Astrocyte of the cerebellum (primary cell): ENCODE measurements around the gene RAPGEF4.

Source experiments
- DNase-seq: peaks from one replicate; pipeline ENCODE4 v3.0.0-alpha.2; 2011; ENCODE audit warnings: low read depth
- H3K4me3 ChIP-seq: 2 replicates; pipeline ENCODE4 v1.5.1; 2011; ENCODE audit warnings: mild to moderate bottlenecking, low read depth, low read length, moderate library complexity
- CTCF ChIP-seq: IDR thresholded peaks from 2 replicates; pipeline ENCODE4 v1.5.1; 2012; ENCODE audit warnings: low read length, low read depth, moderate library complexity, mild to moderate bottlenecking; ENCODE audit errors: missing control alignments
- in situ Hi-C: cut with HindIII; loops from 2 replicates; pipeline ENCODE4 v1.10.0; 2017; ENCODE audit warnings: low sequenced_read_pairs

RAPGEF4 gene

GRCh38 chr2:173056705-173057364 is 321.2 kb downstream of the RAPGEF4 start:
- no peak for DNase-seq
- in situ Hi-C loops: no loop called here
- no peak overlapping the region for H3K4me3 ChIP-seq
- no peak for TF ChIP-seq CTCF

- in situ Hi-C loops: no loop called here
- DNase-seq: no peak
- TF ChIP-seq CTCF: no peak
- H3K4me3 ChIP-seq: no peak overlapping the region
These were observed 322.5 kb downstream of the RAPGEF4 start for GRCh38 chr2:173058097-173058496.

- H3K4me3 ChIP-seq: no peak overlapping the region
- DNase-seq: no peak
- in situ Hi-C loops: no loop called here
- no peak for TF ChIP-seq CTCF
These were observed 323.0 kb downstream of the RAPGEF4 start for GRCh38 chr2:173058673-173059072.

- in situ Hi-C loops: no loop called here
- no peak for TF ChIP-seq CTCF
- no peak overlapping the region for H3K4me3 ChIP-seq
- DNase-seq: no peak
These were observed 323.6 kb downstream of the RAPGEF4 start for GRCh38 chr2:173059292-173059691.

- H3K4me3 ChIP-seq: no peak overlapping the region
- no peak for DNase-seq
- in situ Hi-C loops: no loop called here
These were observed 324.4 kb downstream of the RAPGEF4 start for GRCh38 chr2:173059971-173060461.

GRCh38 chr2:173062801-173063200 is 327.2 kb downstream of the RAPGEF4 start:
- TF ChIP-seq CTCF: no peak
- in situ Hi-C loops: no loop called here
- DNase-seq: no peak
- H3K4me3 ChIP-seq: no peak overlapping the region

More at GRCh38 chr2:173059971-173060461, 324.4 kb downstream of the RAPGEF4 start:
- TF ChIP-seq CTCF: no peak
